Smooth muscle cell of the brain vasculature (primary cell): ENCODE data around the gene VSX1.

Experiments used
- DNase-seq: peaks from one replicate; pipeline ENCODE4 v3.0.0-alpha.2; 2012; ENCODE audit warnings: low read depth, low spot score

The VSX1 gene

DNA sequence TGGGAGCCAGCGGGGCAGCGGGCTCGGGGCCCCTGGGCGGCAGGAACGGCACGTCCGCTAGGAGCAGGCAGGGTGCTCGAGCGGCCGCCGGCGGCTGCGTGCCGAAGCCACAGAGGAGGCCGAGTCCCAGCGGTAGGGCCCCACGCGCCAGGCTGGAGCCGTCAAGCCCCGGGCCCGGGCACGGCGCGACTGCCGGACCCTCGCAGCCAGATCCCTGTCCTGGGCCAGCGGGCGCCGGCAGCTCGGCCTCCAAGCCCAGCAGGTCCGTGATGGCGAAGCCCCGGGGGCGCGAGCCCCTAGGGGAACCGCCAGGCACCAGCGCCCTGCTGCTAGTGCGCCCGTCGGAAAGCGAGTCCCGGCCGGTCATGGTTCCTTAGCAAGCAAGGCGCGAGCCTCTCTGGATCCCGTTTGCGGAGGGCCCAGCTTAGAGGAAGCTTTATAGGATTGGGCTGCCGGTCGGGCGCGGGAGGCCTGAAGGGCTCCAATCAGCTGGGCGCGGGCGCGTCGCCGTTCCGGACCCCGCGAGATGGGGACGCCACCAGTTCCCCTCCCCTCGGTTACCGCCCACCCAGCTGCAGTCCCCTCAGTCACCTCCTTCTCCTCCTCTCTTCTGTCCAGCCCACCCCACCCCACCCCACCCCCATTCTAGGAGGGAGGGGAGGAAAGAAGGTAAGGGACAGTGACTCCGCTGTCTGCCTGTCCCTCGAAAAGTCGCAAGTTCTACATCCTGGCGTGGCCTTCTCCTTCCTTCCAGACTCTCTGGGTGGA is at the start of gene VSX1:
Gene VSX1, minus strand, starts transcription at position 412 of the 768 bp plus-strand sequence. Its CDS starts 45 bp downstream, at position 367.
- no peak for DNase-seq

- DNase-seq, result no peak
Observed at GRCh38 chr20:25129908-25130307, 48.0 kb upstream of the VSX1 start.

- no peak for DNase-seq
Observed at GRCh38 chr20:25129428-25129827, 47.5 kb upstream of the VSX1 start.

DNA sequence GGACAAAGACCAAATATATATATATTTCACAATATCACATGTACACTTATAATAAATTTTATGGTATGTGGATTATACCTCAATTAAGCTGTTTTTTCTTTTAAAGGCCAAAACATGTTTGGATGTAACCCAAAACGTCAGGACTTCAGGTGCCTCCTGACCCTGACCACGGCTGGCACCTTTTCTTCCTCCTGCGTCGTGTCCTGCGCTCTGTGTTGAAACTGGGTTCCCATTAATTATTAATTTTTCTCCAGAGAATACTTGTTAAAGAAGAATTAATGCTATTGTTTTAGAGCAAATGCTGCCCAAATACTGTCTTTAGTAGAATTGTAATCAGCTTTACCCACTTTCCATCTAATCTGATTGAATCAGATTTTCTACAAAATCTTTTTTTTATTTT is 46.7 kb upstream of the VSX1 start:
- DNase-seq, result no peak

GRCh38 chr20:25127761-25128537 is 46.0 kb upstream of the VSX1 start:
- DNase-seq, result no peak

DNA sequence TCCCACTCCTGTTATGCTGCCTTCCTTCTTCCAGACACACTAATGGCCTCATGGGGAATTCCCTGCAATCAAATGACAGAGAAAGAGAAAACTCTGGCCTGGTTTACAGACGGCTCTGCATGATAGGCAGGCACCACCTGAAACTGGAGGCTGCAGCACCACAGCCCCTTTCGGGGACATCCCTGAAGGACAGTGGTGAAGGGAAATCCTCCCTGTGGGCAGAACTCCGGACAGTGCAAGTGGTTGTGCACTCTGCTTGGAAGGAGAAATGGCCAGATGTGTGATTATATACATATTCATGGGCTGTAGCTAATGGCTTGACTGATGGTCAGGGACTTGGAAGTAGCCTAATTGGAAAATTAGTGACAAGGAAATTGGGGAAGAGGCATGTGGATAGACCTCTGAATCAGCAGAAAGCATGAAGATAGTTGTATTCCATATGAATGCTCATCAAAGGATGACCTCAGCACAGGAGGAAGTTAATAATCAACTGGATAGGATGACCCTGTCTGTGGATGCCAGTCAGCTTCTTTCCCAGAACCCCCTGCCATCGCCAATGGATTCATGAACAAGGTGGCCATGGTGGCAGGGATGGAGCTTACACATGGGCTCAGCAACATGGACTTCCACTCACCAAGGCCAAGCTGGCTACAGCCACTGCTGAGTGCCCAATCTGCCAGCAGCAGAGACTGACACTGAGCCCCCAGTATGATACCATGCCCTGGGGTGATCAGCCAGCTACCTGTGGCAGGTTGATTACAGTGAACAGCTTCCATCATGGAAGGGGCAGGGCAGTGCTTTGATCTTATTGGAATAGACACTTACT is 44.5 kb upstream of the VSX1 start:
- no peak for DNase-seq

DNA sequence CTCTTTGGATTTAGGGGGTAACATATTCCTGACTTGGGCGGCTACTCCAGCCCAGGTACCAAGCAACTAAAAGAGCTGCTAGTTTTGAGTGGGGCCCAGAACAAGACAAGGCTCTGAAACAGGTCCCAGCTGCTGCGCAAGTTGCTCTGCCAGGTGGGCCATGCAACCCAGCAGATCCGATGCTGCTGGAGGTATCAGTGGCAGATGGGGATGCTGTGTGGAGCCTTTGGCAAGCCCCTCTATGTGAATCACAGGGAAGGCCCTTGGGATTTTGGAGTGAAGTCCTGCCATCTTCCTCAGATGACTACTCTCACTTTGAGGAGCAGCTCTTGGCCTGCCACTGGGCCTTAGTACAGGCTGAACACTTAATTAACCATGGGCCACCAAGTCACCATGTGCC is 43.7 kb upstream of the VSX1 start:
- no peak for DNase-seq

DNA sequence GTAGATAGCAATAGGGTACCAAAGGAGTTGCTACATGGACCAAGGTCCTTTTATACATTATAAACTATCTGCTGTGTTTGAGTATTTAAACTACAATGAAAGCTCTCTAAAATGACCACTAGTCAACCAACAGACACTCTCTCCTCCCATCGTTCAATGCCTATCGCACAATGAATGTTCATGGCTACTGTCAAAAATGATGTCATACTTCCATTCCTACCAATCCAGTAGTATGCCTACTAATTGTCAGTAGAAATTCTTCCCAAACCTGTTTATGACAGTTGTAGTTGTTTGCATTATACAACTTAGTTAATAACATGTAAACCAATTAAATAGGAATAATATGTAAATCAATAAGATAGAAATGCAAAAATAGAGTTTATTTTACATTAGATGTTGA is 39.0 kb upstream of the VSX1 start:
- DNase-seq, result no peak

- DNase-seq, result no peak
Observed at GRCh38 chr20:25120457-25120856, 38.5 kb upstream of the VSX1 start.

GRCh38 chr20:25118529-25118928 is 36.6 kb upstream of the VSX1 start:
- no peak for DNase-seq

DNA sequence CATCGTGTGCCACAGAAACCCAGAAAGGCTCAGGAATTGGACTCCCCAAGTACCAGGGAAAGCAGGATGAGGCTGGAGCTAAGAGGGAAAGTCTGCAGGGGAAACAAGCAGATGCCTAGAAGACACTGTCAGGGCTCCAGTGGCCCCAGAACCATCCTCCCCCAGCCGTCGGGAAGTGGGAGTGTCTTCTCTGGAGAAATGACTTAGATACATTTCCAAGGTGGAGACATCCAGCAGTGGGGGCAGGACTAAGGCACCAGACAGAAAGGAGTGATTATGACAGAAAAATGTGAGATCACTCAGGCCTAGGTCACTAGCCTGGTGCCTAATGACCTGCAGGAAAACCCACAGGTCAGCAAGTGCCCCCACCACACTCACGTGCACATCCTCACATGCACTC is 36.0 kb upstream of the VSX1 start:
- DNase-seq, result no peak

DNA sequence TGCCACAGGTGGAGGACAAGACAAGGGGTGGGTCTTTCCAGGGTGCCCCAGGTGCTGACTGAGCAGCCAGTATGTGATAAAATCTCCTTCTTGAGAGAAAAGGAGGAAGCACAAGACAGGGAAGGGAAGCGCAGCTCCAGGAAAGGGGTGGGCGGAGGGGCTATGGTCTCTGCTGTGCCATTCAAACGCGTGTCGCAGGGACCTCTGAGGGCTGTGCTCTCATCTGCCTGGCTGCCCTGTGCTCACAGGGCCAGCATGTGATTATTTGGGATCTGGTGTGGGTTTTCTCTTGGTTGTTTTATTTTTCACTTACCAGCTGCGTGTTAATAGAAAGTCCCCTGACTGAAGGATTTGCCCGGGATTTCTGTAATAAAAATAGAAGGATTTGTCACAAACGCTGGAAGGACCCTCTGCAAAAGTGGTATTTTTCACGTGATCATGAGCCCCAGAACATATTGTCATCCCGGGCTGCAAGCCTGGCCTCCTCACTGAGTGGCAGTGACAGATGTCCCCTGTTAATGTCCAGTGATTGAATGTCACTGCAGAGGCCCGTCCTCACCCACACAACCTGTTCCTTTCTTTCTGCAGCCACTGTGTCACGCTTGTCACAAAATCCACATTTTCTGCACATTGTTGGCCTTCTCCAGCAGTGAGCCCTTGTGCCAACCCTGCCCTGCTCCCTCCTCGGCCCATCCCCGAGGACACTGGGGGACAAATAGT is 35.0 kb upstream of the VSX1 start:
- no peak for DNase-seq

DNA sequence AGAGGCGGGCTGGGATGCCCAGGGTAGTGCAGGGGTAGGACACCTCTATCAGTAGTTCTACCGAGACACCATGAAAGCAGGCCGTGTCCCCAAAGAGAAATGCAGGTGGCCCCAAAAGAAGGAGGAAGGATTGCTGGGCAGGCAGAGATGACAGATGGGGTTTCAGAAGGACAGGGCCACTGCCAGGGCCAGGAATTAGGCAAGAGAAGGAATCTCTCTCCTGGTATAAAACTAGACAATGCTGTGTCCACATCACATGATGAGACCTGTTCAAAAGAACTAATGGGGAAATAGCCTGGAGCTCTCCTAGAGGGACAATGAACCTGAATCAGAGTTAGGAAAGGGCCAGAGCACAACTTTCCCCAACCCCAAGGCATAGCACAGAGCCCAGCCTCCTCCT is 21.6 kb upstream of the VSX1 start:
- no peak for DNase-seq

DNA sequence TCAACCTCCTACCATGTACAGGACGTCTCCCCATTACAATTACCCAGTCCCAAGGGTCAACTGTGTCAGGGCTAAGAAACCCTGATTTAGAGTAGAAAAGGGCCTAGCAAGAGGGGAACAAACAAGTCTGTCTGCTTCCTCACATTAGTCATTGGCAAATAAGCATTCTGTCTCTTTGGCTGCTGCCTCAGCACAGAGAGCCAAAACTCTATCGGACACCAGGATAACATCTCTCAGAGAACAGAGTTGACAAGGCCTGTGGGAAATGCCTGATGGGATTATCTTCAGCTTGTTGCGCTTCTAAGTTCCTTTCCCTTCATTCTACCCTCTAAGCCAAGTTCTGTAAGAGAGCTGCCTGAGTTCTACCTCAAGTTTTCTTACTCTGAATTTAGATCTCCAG is 19.0 kb upstream of the VSX1 start:
- DNase-seq, result no peak

GRCh38 chr20:25099601-25100140 is 17.7 kb upstream of the VSX1 start:
- DNase-seq, result no peak

GRCh38 chr20:25097498-25097897 is 15.6 kb upstream of the VSX1 start:
- DNase-seq, result no peak

GRCh38 chr20:25090492-25091429 is 8.8 kb upstream of the VSX1 start:
- DNase-seq, result no peak

DNA sequence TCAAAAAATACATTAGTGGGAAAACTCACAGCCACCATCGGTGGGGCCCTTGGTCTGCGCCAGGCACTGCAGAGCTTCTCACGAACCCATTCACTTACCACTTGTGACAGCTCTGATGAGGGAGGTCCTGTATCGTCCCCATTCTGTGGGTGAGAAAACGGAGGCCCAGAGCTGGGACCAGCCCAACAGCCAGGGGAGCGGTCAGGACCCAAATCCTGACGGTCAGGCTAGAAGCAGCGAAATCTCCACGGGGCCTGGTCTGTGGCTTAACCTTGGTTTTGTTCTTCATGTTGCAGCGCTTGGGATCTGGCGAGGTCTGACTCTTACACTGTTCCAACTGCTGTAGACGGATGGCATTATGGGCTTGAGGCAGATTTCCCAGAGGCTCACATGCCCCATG is 7.7 kb upstream of the VSX1 start:
- DNase-seq, result no peak

GRCh38 chr20:25089096-25089495 is 7.2 kb upstream of the VSX1 start:
- no peak for DNase-seq

DNA sequence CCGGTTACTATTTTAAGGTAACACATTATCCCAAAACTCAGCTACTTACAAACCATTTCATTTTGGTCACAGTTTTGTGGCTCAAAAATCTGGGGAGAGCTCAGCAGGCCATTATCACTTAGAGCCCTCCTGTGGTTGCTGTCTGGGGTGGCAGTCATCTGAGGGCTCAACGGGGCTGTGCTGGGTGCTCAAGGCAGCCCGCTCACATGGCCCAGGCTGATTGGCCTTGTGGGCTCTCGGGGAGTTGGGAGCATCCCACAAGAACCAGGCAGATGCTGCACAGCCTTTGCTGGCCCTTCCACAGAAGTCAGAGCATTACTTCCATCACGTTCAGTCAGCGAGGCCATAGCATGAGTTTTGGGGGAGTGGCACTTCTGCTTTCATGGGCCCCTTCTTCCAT is 6.3 kb upstream of the VSX1 start:
- DNase-seq, result no peak
